Activated CD4-positive, alpha-beta memory T cell treated with anti-CD3 and anti-CD28 coated beads for 36 hours (primary cell): Measurements from ENCODE around the gene MAPK8IP1. TPM values are rescaled to one million over a fixed set of nuclear protein-coding genes. Genes with fewer than 3 reads are reported as not detected.
"Not testable (repeated sequence)": the region's sequence is repeated elsewhere in the genome, so short reads cannot be mapped to it uniquely, and the experiment has no call there.

Source experiments
- CTCF ChIA-PET: fragments of 350-600 bp; sonication (Branson Sonifier 250); formaldehyde crosslinking; loops from one replicate; lab custom pipeline; 2021; ENCODE audit warnings: antibody characterized with exemption, inconsistent platforms; lab: Charles Lee
- POLR2A ChIA-PET: fragments of 350-600 bp; sonication (Branson Sonifier 250); formaldehyde crosslinking; loops from one replicate; lab custom pipeline; 2021; ENCODE audit warnings: antibody characterized with exemption; lab: Charles Lee
- DNase-seq: peaks from one replicate; pipeline ENCODE4 v3.0.0-alpha.2; 2020
- H3K27ac Mint-ChIP-seq: one replicate; pipeline ENCODE4 v1.8.0; 2021; ENCODE audit warnings: mixed read lengths
- H3K27me3 Mint-ChIP-seq: one replicate; pipeline ENCODE4 v1.8.0; 2021; ENCODE audit warnings: mixed read lengths
- H3K36me3 Mint-ChIP-seq: one replicate; pipeline ENCODE4 v1.8.0; 2021; ENCODE audit warnings: mixed read lengths
- H3K4me1 Mint-ChIP-seq: one replicate; pipeline ENCODE4 v1.8.0; 2021; ENCODE audit warnings: low read depth, mixed read lengths
- H3K4me3 Mint-ChIP-seq: one replicate; pipeline ENCODE4 v1.8.0; 2021; ENCODE audit warnings: mild to moderate bottlenecking, mixed read lengths
- H3K9me3 Mint-ChIP-seq: one replicate; pipeline ENCODE4 v1.8.0; 2021; ENCODE audit warnings: mixed read lengths
- intact Hi-C: fragments of 100-400 bp; cut with micrococcal nuclease; formaldehyde crosslinking; loops from one replicate; pipeline ENCODE4 v1.15.1; 2023
- total RNA-seq, 2 experiments: library from RNA; stranded (reverse); gene quantifications; one replicate each; pipeline ENCODE4 v1.2.3, GENCODE V29; 2021

The MAPK8IP1 gene
- under 1 TPM; 0.43 to 0.58 TPM for total RNA-seq

- Mint-ChIP-seq H3K36me3 (peaks cover 9% of the 10 kb centered on the region), H3K27ac (no peak within 1 kb of the TSS), H3K4me3 (peak within 1 kb of the TSS; percentile 67), H3K9me3 (no peaks in the 10 kb centered on the region), H3K4me1 (peaks cover 9% of the 10 kb centered on the region), H3K27me3 (no peaks in the 10 kb centered on the region)
- CTCF ChIA-PET = no interaction called here
- DNase-seq = peak; percentile 61
- POLR2A ChIA-PET = no interaction called here
- intact Hi-C loops = no loop called here
Observed at GRCh38 chr11:45885274-45885920, at the start of gene MAPK8IP1. Gene MAPK8IP1, plus strand, starts transcription at chr11:45885651. Its CDS starts 170 bp downstream, at chr11:45885821.

GRCh38 chr11:45839204-45839603, 46.2 kb upstream of the MAPK8IP1 start:
- no peaks in the 10 kb centered on the region for H3K27me3 Mint-ChIP-seq
- CTCF ChIA-PET = no interaction called here
- POLR2A ChIA-PET = no interaction called here
- H3K4me1 Mint-ChIP-seq = peaks cover 14% of the 10 kb centered on the region
- intact Hi-C loops = no loop called here
- no peaks in the 10 kb centered on the region for H3K36me3 Mint-ChIP-seq
- DNase-seq = no peak
- H3K9me3 Mint-ChIP-seq = no peaks in the 10 kb centered on the region
- H3K4me3 Mint-ChIP-seq = no peak overlapping the region
- H3K27ac Mint-ChIP-seq = no peak overlapping the region

- H3K27me3 Mint-ChIP-seq, H3K36me3 Mint-ChIP-seq, H3K27ac Mint-ChIP-seq, POLR2A ChIA-PET, H3K4me1 Mint-ChIP-seq, H3K9me3 Mint-ChIP-seq, CTCF ChIA-PET, DNase-seq, H3K4me3 Mint-ChIP-seq: not testable (repeated sequence)
- intact Hi-C loops = loop anchor here (5.0 to 10.0 kb wide), 2 partner anchors 165 to 483 kb away; no protein-coding TSS in a partner anchor
Observed at GRCh38 chr11:45840251-45840650, 45.2 kb upstream of the MAPK8IP1 start.

- no peaks in the 10 kb centered on the region for H3K9me3 Mint-ChIP-seq
- H3K4me3 Mint-ChIP-seq = peak overlapping the region; percentile 32
- H3K36me3 Mint-ChIP-seq = no peaks in the 10 kb centered on the region
- H3K4me1 Mint-ChIP-seq = peaks cover 23% of the 10 kb centered on the region
- intact Hi-C loops = loop anchor here (1.0 to 10.0 kb wide), 4 partner anchors 38 to 486 kb away; partner anchors contain the start of gene SLC35C1
- DNase-seq = peak; percentile 94
- POLR2A ChIA-PET = no interaction called here
- CTCF ChIA-PET = interaction anchor here (0.7 to 4.0 kb wide), 19 partner anchors 8 to 907 kb away, joined by 3 to 25 read pairs (median 4); partner anchors contain the start of gene PEX16
- H3K27me3 Mint-ChIP-seq = no peaks in the 10 kb centered on the region
- peak overlapping the region; percentile 31 for H3K27ac Mint-ChIP-seq
Observed at GRCh38 chr11:45843158-45843924, 42.1 kb upstream of the MAPK8IP1 start.

- Mint-ChIP-seq H3K27me3 (no peaks in the 10 kb centered on the region), H3K27ac (no peak overlapping the region), H3K36me3 (no peaks in the 10 kb centered on the region), H3K9me3 (no peaks in the 10 kb centered on the region), H3K4me3 (no peak overlapping the region), H3K4me1 (peaks cover 37% of the 10 kb centered on the region)
- POLR2A ChIA-PET = no interaction called here
- CTCF ChIA-PET = interaction anchor here (0.7 to 4.0 kb wide), 6 partner anchors 36 to 162 kb away, joined by 3 to 25 read pairs (median 4); partner anchors contain the start of gene SLC35C1
- DNase-seq = no peak
- intact Hi-C loops = loop anchor here (5.0 to 10.0 kb wide), 4 partner anchors 160 to 1278 kb away; partner anchors contain the start of gene CD82
Observed at GRCh38 chr11:45844822-45845578, 40.5 kb upstream of the MAPK8IP1 start.

- peaks cover 49% of the 10 kb centered on the region for H3K4me1 Mint-ChIP-seq
- POLR2A ChIA-PET = interaction anchor here (1.6 kb wide), 1 partner anchor 41 kb away, joined by 13 read pairs; the partner anchor contains the start of gene SLC35C1
Observed at GRCh38 chr11:45846174-45846675, 39.2 kb upstream of the MAPK8IP1 start.

GRCh38 chr11:45846974-45847910, 38.2 kb upstream of the MAPK8IP1 start, which contains the start of gene CRY2:
Gene CRY2, plus strand, starts transcription at chr11:45847475. Its CDS starts 16 bp downstream, at chr11:45847491.
- Mint-ChIP-seq H3K36me3 (no peaks in the 10 kb centered on the region), H3K9me3 (no peaks in the 10 kb centered on the region), H3K4me1 (peaks cover 55% of the 10 kb centered on the region), H3K4me3 (peak within 1 kb of the TSS; percentile 77), H3K27me3 (no peaks in the 10 kb centered on the region), H3K27ac (peak within 1 kb of the TSS; percentile 78)
- DNase-seq = peak; percentile 99
- CTCF ChIA-PET = interaction anchor here (0.8 to 2.4 kb wide), 5 partner anchors 13 to 159 kb away, joined by 3 to 8 read pairs (median 7); partner anchors contain the start of gene PEX16
- intact Hi-C loops = loop anchor here (1.0 to 10.0 kb wide), 6 partner anchors 42 to 1280 kb away; partner anchors contain the start of genes CD82, PHF21A and SLC35C1
- POLR2A ChIA-PET = interaction anchor here (1.0 to 1.9 kb wide), 3 partner anchors 42 to 118 kb away, joined by 3 to 13 read pairs (median 5); partner anchors contain the start of genes PEX16 and SLC35C1

More at GRCh38 chr11:45846174-45846675, 39.2 kb upstream of the MAPK8IP1 start:
- Mint-ChIP-seq H3K27me3 (no peaks in the 10 kb centered on the region), H3K4me3 (peak overlapping the region; percentile 77), H3K27ac (no peak overlapping the region), H3K36me3 (no peaks in the 10 kb centered on the region), H3K9me3 (no peaks in the 10 kb centered on the region)
- intact Hi-C loops = loop anchor here (2.0 to 10.0 kb wide), 4 partner anchors 159 to 1279 kb away; partner anchors contain the start of genes CD82 and PHF21A
- CTCF ChIA-PET = interaction anchor here (1.1 to 2.4 kb wide), 5 partner anchors 12 to 160 kb away, joined by 5 to 8 read pairs (median 7); partner anchors contain the start of gene PEX16
- no peak for DNase-seq

GRCh38 chr11:45847911-45848316, 37.5 kb upstream of the MAPK8IP1 start:
- Mint-ChIP-seq H3K27ac (no peak overlapping the region), H3K27me3 (no peaks in the 10 kb centered on the region), H3K9me3 (no peaks in the 10 kb centered on the region), H3K36me3 (no peaks in the 10 kb centered on the region), H3K4me3 (peak overlapping the region; percentile 77), H3K4me1 (peaks cover 57% of the 10 kb centered on the region)
- ChIA-PET POLR2A (interaction anchor here (1.6 to 1.9 kb wide), 2 partner anchors 43 to 70 kb away, joined by 5 to 13 read pairs; partner anchors contain the start of genes PEX16 and SLC35C1), CTCF (interaction anchor here (0.7 kb wide), 1 partner anchor 20 kb away, joined by 3 read pairs; no protein-coding TSS in a partner anchor)
- DNase-seq = peak; percentile 63
- intact Hi-C loops = loop anchor here (1.0 to 10.0 kb wide), 6 partner anchors 43 to 1281 kb away; partner anchors contain the start of genes CD82, PHF21A and SLC35C1

GRCh38 chr11:45848654-45849081, 36.8 kb upstream of the MAPK8IP1 start:
- DNase-seq = no peak
- CTCF ChIA-PET = interaction anchor here (0.7 kb wide), 1 partner anchor 21 kb away, joined by 3 read pairs; no protein-coding TSS in a partner anchor
- intact Hi-C loops = loop anchor here (5.0 to 10.0 kb wide), 3 partner anchors 156 to 1281 kb away; partner anchors contain the start of gene CD82
- Mint-ChIP-seq H3K9me3 (no peaks in the 10 kb centered on the region), H3K27me3 (no peaks in the 10 kb centered on the region), H3K4me3 (peak overlapping the region; percentile 77), H3K4me1 (peaks cover 50% of the 10 kb centered on the region), H3K36me3 (no peaks in the 10 kb centered on the region), H3K27ac (no peak overlapping the region)
- POLR2A ChIA-PET = no interaction called here

GRCh38 chr11:45850446-45850845, 35.0 kb upstream of the MAPK8IP1 start:
- Mint-ChIP-seq H3K4me3 (no peak overlapping the region), H3K27me3 (no peaks in the 10 kb centered on the region), H3K36me3 (no peaks in the 10 kb centered on the region), H3K4me1 (peaks cover 49% of the 10 kb centered on the region), H3K27ac (no peak overlapping the region), H3K9me3 (no peaks in the 10 kb centered on the region)
- ChIA-PET POLR2A (no interaction called here), CTCF (interaction anchor here (0.8 kb wide), 1 partner anchor 8 kb away, joined by 3 read pairs; no protein-coding TSS in a partner anchor)
- intact Hi-C loops = no loop called here
- no peak for DNase-seq
